GM21381 (cell line): ENCODE data around the gene GOLGA8M.
A peak's percentile ranks its signal among the peaks of the same experiment; 100 is the strongest.
"Not testable (repeated sequence)": the region's sequence is repeated elsewhere in the genome, so short reads cannot be mapped to it uniquely, and the experiment has no call there.

Source experiments
- ATAC-seq: cut with Tn5 transposase; IDR thresholded peaks from one replicate; pipeline ENCODE4 v1.9.1; 2021; ENCODE audit warnings: mild to moderate bottlenecking, moderate library complexity; ENCODE audit not compliant: unreplicated experiment

GOLGA8M gene

GRCh38 chr15:28712270-28712669 lies at the start of gene GOLGA8M:
TSS of gene GOLGA8M (minus strand) at chr15:28712421. CDS start at chr15:28712323, 98 bp downstream.
- ATAC-seq: not testable (repeated sequence)

- ATAC-seq: not testable (repeated sequence)
Measured at GRCh38 chr15:28742890-28743289, 30.7 kb upstream of the GOLGA8M start.

- ATAC-seq: not testable (repeated sequence)
Measured at GRCh38 chr15:28738590-28739292, 26.5 kb upstream of the GOLGA8M start.

- not testable (repeated sequence) for ATAC-seq
Measured at GRCh38 chr15:28738200-28738561, 26.0 kb upstream of the GOLGA8M start.

GRCh38 chr15:28737521-28738199 lies 25.4 kb upstream of the GOLGA8M start:
- ATAC-seq: peak; percentile 54

- not testable (repeated sequence) for ATAC-seq
Measured at GRCh38 chr15:28728061-28728460, 15.8 kb upstream of the GOLGA8M start.

GRCh38 chr15:28727026-28727425 lies 14.8 kb upstream of the GOLGA8M start:
- not testable (repeated sequence) for ATAC-seq

GRCh38 chr15:28726102-28726501 lies 13.9 kb upstream of the GOLGA8M start:
- ATAC-seq: no peak

- ATAC-seq: no peak
Measured at GRCh38 chr15:28725556-28725955, 13.3 kb upstream of the GOLGA8M start.

GRCh38 chr15:28723986-28724385 lies 11.8 kb upstream of the GOLGA8M start:
- ATAC-seq: not testable (repeated sequence)

GRCh38 chr15:28719626-28720025 lies 7.4 kb upstream of the GOLGA8M start:
- ATAC-seq: not testable (repeated sequence)

GRCh38 chr15:28718576-28718975 lies 6.4 kb upstream of the GOLGA8M start:
- ATAC-seq: not testable (repeated sequence)

GRCh38 chr15:28714176-28714575 lies 2.0 kb upstream of the GOLGA8M start:
- not testable (repeated sequence) for ATAC-seq

GRCh38 chr15:28703927-28704326 lies 8.3 kb downstream of the GOLGA8M start:
- ATAC-seq: not testable (repeated sequence)

GRCh38 chr15:28702427-28702826 lies 9.8 kb downstream of the GOLGA8M start:
- not testable (repeated sequence) for ATAC-seq

GRCh38 chr15:28694006-28694751 lies 18.0 kb downstream of the GOLGA8M start:
- ATAC-seq: not testable (repeated sequence)

- not testable (repeated sequence) for ATAC-seq
Measured at GRCh38 chr15:28693021-28693420, 19.2 kb downstream of the GOLGA8M start.

GRCh38 chr15:28673533-28673932 lies 38.7 kb downstream of the GOLGA8M start:
- not testable (repeated sequence) for ATAC-seq

GRCh38 chr15:28672122-28672521 lies 40.1 kb downstream of the GOLGA8M start:
- ATAC-seq: not testable (repeated sequence)

- ATAC-seq: not testable (repeated sequence)
Measured at GRCh38 chr15:28666402-28666801, 45.8 kb downstream of the GOLGA8M start.

- ATAC-seq: not testable (repeated sequence)
Measured at GRCh38 chr15:28664575-28664974, 47.6 kb downstream of the GOLGA8M start.
